ENCODE measurements around the gene PATZ1.
A peak's percentile ranks its signal among the peaks of the same experiment; 100 is the strongest.

The PATZ1 gene

GRCh38 chr22:31302006-31302405 lies 44.1 kb downstream of the PATZ1 start:
- DNase-seq (ENCODE audit: insufficient read length) (no peak), FAIRE-seq (no peak)
- TF ChIP-seq POLR2AphosphoS5 (IDR thresholded peaks at IDR 0.05; ENCODE audit: low read depth, low read length), result no peak
- TF ChIP-seq POLR2A (IDR thresholded peaks at IDR 0.05; ENCODE audit: low read depth, low read length), result no peak
- no peak for TF ChIP-seq TAF1 (IDR thresholded peaks at IDR 0.05; ENCODE audit: borderline replicate concordance, low read depth, low read length)

- no peak for DNase-seq (ENCODE audit: insufficient read length)
- TF ChIP-seq POLR2AphosphoS5 (IDR thresholded peaks at IDR 0.05; ENCODE audit: low read depth, low read length) (no peak), TAF1 (IDR thresholded peaks at IDR 0.05; ENCODE audit: borderline replicate concordance, low read depth, low read length) (no peak), POLR2A (IDR thresholded peaks at IDR 0.05; ENCODE audit: low read depth, low read length) (no peak)
- FAIRE-seq, result no peak
Measured at GRCh38 chr22:31300896-31301295, 45.2 kb downstream of the PATZ1 start.

GRCh38 chr22:31295831-31296657 lies 50.1 kb downstream of the PATZ1 start:
- no peak for FAIRE-seq
- TF ChIP-seq POLR2A (IDR thresholded peaks at IDR 0.05; ENCODE audit: low read depth, low read length) (no peak), POLR2AphosphoS5 (IDR thresholded peaks at IDR 0.05; ENCODE audit: low read depth, low read length) (no peak), TAF1 (IDR thresholded peaks at IDR 0.05; ENCODE audit: borderline replicate concordance, low read depth, low read length) (no peak)
- no peak for DNase-seq (ENCODE audit: insufficient read length)

- DNase-seq (ENCODE audit: insufficient read length) (no peak), FAIRE-seq (peak; percentile 50)
- TF ChIP-seq POLR2AphosphoS5 (IDR thresholded peaks at IDR 0.05; ENCODE audit: low read depth, low read length) (no peak), POLR2A (IDR thresholded peaks at IDR 0.05; ENCODE audit: low read depth, low read length) (no peak), TAF1 (IDR thresholded peaks at IDR 0.05; ENCODE audit: borderline replicate concordance, low read depth, low read length) (no peak)
Measured at GRCh38 chr22:31295360-31295759, 50.8 kb downstream of the PATZ1 start.

- no peak for TF ChIP-seq TAF1 (IDR thresholded peaks at IDR 0.05; ENCODE audit: borderline replicate concordance, low read depth, low read length)
- TF ChIP-seq POLR2A (IDR thresholded peaks at IDR 0.05; ENCODE audit: low read depth, low read length), result no peak
- TF ChIP-seq POLR2AphosphoS5 (IDR thresholded peaks at IDR 0.05; ENCODE audit: low read depth, low read length), result no peak
- DNase-seq (ENCODE audit: insufficient read length), result peak; percentile 57
- FAIRE-seq, result peak; percentile 94
Measured at GRCh38 chr22:31292236-31292989, 53.7 kb downstream of the PATZ1 start, which contains the start of gene PIK3IP1. PIK3IP1 (minus strand) TSS chr22:31292488; CDS start chr22:31292344, 144 bp downstream.

DNA sequence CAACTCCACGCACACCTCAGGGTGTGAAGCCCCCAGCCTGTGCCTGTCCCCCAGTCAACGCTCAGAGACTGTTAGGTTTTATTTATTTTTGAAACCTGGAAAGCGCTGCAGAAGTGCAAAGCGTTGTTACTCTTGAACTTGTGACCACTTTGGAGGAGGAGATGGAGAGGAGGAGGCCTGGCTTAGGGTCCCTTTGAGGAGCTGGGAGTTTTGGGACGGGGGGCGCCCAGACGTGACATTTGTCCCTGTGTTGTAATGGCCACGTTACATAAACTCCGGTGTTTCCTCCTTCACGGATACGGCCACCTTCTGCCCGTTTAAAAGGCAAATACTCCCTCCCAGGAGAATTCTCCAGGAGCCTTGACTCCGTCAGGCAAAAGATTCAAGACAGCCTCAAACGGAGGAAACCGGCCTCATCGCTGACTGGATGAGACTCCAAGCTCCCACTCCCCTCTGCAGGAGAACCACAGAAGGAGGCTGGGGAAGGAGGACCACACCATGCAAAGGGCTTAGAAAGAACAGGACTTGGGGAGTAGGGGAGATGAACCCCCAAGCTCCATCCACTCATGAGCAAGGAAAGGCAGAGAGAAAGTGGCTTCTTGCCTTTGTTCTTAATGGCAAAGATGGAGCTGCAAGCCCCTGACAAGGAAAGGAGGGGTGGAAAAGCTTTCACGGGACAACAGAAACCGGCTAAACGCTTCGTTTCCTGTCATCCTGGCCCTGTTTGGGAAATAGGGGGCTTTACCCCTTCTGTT lies 54.5 kb downstream of the PATZ1 start:
- DNase-seq (ENCODE audit: insufficient read length) (no peak), FAIRE-seq (peak; percentile 67)
- no peak for TF ChIP-seq POLR2AphosphoS5 (IDR thresholded peaks at IDR 0.05; ENCODE audit: low read depth, low read length)
- no peak for TF ChIP-seq POLR2A (IDR thresholded peaks at IDR 0.05; ENCODE audit: low read depth, low read length)
- no peak for TF ChIP-seq TAF1 (IDR thresholded peaks at IDR 0.05; ENCODE audit: borderline replicate concordance, low read depth, low read length)

DNA sequence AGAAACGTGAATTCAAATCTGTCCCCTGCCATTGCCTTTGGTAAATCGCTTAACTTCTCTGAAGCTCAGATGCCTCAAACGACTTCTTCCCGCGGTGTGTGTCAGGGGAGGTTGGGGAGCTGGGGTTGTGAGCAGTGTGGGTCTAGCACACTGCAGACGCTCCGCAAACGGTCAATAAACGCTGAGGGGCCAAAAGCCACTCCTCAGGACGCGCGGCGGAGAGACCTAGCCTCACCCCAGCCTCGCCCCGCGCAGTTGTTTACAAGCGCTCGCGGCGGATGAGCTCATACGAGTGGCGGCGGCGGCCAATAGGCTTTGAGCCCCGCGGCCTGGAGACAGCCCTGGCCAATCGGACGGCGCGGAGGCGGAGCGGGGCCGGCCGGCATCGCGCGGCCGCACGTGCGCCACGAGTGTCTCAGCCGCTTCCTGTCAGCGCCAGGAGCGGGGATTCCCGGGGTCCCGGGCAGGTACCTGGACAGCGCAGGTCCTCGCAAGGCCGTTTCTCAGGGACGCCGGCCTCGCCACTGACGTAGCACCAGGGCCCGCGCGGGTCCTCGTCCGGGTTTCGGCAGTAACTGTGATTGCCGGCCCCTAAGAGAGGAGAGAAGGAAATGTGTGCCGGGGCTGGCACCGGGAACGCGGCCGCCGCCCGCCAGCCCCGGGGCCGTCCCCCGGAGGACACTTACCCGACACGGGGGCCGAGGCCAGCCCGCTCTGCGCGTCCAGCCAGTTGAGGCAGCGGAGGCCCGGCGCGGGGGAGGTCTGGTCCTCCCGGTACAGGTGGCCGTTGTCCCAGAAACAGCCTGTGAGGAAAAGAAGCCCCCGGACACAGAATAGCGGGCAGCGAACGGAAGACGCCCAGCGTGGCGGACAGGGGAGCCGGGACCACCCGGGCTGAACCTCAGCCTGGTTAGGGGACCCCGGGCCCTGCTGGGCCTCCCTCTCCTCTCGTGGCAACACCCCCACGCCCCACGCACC lies 55.4 kb downstream of the PATZ1 start:
- peak; percentile 96 for FAIRE-seq
- peak; percentile 57; the same call in 1 of the 2 replicates for TF ChIP-seq TAF1 (IDR thresholded peaks at IDR 0.05; ENCODE audit: borderline replicate concordance, low read depth, low read length)
- TF ChIP-seq POLR2A (IDR thresholded peaks at IDR 0.05; ENCODE audit: low read depth, low read length), result peak; percentile 82
- peak; percentile 83 for TF ChIP-seq POLR2AphosphoS5 (IDR thresholded peaks at IDR 0.05; ENCODE audit: low read depth, low read length)
- peak; percentile 95 for DNase-seq (ENCODE audit: insufficient read length)

- DNase-seq (ENCODE audit: insufficient read length) (no peak), FAIRE-seq (no peak)
- TF ChIP-seq TAF1 (IDR thresholded peaks at IDR 0.05; ENCODE audit: borderline replicate concordance, low read depth, low read length) (no peak), POLR2AphosphoS5 (IDR thresholded peaks at IDR 0.05; ENCODE audit: low read depth, low read length) (no peak), POLR2A (IDR thresholded peaks at IDR 0.05; ENCODE audit: low read depth, low read length) (no peak)
Measured at GRCh38 chr22:31289344-31289743, 56.8 kb downstream of the PATZ1 start.

- TF ChIP-seq TAF1 (IDR thresholded peaks at IDR 0.05; ENCODE audit: borderline replicate concordance, low read depth, low read length) (no peak), POLR2AphosphoS5 (IDR thresholded peaks at IDR 0.05; ENCODE audit: low read depth, low read length) (no peak), POLR2A (IDR thresholded peaks at IDR 0.05; ENCODE audit: low read depth, low read length) (no peak)
- FAIRE-seq, result no peak
- no peak for DNase-seq (ENCODE audit: insufficient read length)
Measured at GRCh38 chr22:31288496-31289240, 57.5 kb downstream of the PATZ1 start.
